ENCODE measurements around the gene UVRAG. TPM values are rescaled to one million over a fixed set of nuclear protein-coding genes. Genes with fewer than 3 reads are reported as not detected.
"Not testable (repeated sequence)": the region's sequence is repeated elsewhere in the genome, so short reads cannot be mapped to it uniquely, and the experiment has no call there.

The UVRAG gene
- total RNA-seq, 1 experiment from 2014 or later: 13.0 TPM

DNA sequence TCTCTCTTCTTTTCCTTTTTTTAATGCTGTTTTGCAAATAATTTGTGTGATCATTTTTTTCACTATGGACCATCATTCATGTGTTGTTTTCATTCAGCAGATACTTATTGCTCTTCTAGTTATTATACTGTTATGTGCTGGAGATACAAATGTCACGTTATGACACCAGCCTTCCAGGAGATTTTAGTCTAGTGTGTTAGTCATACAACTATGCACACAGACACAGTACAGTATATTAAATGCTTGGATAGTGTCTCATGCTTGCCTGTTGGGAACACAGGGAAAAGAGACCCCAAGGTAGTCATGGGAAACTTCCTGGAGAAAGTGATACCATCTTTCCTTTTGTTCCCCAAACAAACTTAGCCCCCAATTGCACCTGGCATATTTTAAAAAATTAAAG, 116.1 kb downstream of the UVRAG start:
- TF ChIP-seq EZH2 (IDR thresholded peaks at IDR 0.05; ENCODE audit: low read length, unreplicated experiment) (no peak), EZH2phosphoT487 (IDR thresholded peaks at IDR 0.05; ENCODE audit: borderline replicate concordance, low read length) (no peak)
- TF ChIP-seq, protein P1, sequence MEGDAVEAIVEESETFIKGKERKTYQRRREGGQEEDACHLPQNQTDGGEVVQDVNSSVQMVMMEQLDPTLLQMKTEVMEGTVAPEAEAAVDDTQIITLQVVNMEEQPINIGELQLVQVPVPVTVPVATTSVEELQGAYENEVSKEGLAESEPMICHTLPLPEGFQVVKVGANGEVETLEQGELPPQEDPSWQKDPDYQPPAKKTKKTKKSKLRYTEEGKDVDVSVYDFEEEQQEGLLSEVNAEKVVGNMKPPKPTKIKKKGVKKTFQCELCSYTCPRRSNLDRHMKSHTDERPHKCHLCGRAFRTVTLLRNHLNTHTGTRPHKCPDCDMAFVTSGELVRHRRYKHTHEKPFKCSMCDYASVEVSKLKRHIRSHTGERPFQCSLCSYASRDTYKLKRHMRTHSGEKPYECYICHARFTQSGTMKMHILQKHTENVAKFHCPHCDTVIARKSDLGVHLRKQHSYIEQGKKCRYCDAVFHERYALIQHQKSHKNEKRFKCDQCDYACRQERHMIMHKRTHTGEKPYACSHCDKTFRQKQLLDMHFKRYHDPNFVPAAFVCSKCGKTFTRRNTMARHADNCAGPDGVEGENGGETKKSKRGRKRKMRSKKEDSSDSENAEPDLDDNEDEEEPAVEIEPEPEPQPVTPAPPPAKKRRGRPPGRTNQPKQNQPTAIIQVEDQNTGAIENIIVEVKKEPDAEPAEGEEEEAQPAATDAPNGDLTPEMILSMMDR (conservative IDR thresholded peaks at IDR 0.05; ENCODE audit: low read depth, low read length): no peak
- ATAC-seq: peak; percentile 91
- H3K4me2 ChIP-seq (ENCODE audit: low read length): no peak overlapping the region
- H3K4me1 ChIP-seq (ENCODE audit: insufficient read depth, low read length): peaks cover 10% of the 10 kb centered on the region; the same call in 1 of the 2 replicates
- no peak overlapping the region for H2AFZ ChIP-seq (ENCODE audit: low read length)
- H3K9me2 ChIP-seq (replicated peaks; ENCODE audit: low read length): no peaks in the 10 kb centered on the region
- ChIA-PET POLR2A (ENCODE audit: unreplicated experiment) (no interaction called here), CTCF (no interaction called here)
- H3F3A ChIP-seq (ENCODE audit: low read length, unreplicated experiment): no peaks in the 10 kb centered on the region
- no peaks in the 10 kb centered on the region for H3K79me2 ChIP-seq (ENCODE audit: low read length)
- H3K27ac ChIP-seq (ENCODE audit: low read length): no peak overlapping the region; the same call in 1 of the 2 replicates
- H3K9ac ChIP-seq (ENCODE audit: low read length): no peak overlapping the region
- H3K27me3 ChIP-seq (ENCODE audit: low read length): no peaks in the 10 kb centered on the region
- H3K9me3 ChIP-seq (ENCODE audit: low read length): no peaks in the 10 kb centered on the region
- H4K20me1 ChIP-seq (ENCODE audit: low read length): no peaks in the 10 kb centered on the region
- intact Hi-C loops (cut with micrococcal nuclease): no loop called here
- BruUV-seq (replicated peaks): no TSS peak
- peak; percentile 59 for DNase-seq
- H3K36me3 ChIP-seq (ENCODE audit: low read depth, low read length): no peaks in the 10 kb centered on the region
- H3K4me3 ChIP-seq (ENCODE audit: low read length): no peak overlapping the region

DNA sequence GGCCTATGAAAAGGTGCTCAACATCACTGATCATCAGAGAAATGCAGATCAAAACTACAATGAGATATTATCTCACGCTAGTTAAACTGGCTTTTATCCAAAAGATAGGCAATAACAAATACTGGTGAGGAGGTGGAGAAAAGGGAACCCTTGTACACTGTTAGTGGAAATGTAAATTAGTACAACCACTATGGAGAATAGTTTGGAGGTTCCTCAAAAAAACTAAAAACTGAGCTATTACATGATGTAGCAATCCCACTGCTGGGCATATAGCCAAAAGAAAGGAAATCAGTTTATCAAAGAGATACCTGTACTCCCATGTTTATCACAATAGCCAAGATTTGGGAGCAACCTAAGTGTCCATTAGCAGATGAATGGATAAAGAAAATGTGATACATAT, 118.7 kb downstream of the UVRAG start:
- H3K9ac ChIP-seq (ENCODE audit: low read length); BruUV-seq (replicated peaks); H3K27me3 ChIP-seq (ENCODE audit: low read length); POLR2A ChIA-PET (ENCODE audit: unreplicated experiment); H3K9me3 ChIP-seq (ENCODE audit: low read length); H3F3A ChIP-seq (ENCODE audit: low read length, unreplicated experiment); H4K20me1 ChIP-seq (ENCODE audit: low read length); H2AFZ ChIP-seq (ENCODE audit: low read length); ATAC-seq; DNase-seq; H3K4me2 ChIP-seq (ENCODE audit: low read length); H3K4me3 ChIP-seq (ENCODE audit: low read length); H3K9me2 ChIP-seq (replicated peaks; ENCODE audit: low read length); H3K27ac ChIP-seq (ENCODE audit: low read length); H3K36me3 ChIP-seq (ENCODE audit: low read depth, low read length); CTCF ChIA-PET; intact Hi-C loops (cut with micrococcal nuclease); H3K79me2 ChIP-seq (ENCODE audit: low read length): not testable (repeated sequence)
- peaks cover 10% of the 10 kb centered on the region; the same call in 1 of the 2 replicates for H3K4me1 ChIP-seq (ENCODE audit: insufficient read depth, low read length)

GRCh38 chr11:75934851-75935250, 119.8 kb downstream of the UVRAG start:
- no peak overlapping the region for H2AFZ ChIP-seq (ENCODE audit: low read length)
- H3K27me3 ChIP-seq (ENCODE audit: low read length): no peaks in the 10 kb centered on the region
- H3K4me3 ChIP-seq (ENCODE audit: low read length): no peak overlapping the region
- POLR2A ChIA-PET (ENCODE audit: unreplicated experiment): no interaction called here
- no peak overlapping the region for H3K27ac ChIP-seq (ENCODE audit: low read length)
- no peaks in the 10 kb centered on the region for H3K9me3 ChIP-seq (ENCODE audit: low read length)
- H4K20me1 ChIP-seq (ENCODE audit: low read length): no peaks in the 10 kb centered on the region
- no peak for TF ChIP-seq EZH2 (IDR thresholded peaks at IDR 0.05; ENCODE audit: low read length, unreplicated experiment)
- TF ChIP-seq, protein P1 (conservative IDR thresholded peaks at IDR 0.05; ENCODE audit: low read depth, low read length): no peak
- TF ChIP-seq EZH2phosphoT487 (IDR thresholded peaks at IDR 0.05; ENCODE audit: borderline replicate concordance, low read length): no peak
- H3K79me2 ChIP-seq (ENCODE audit: low read length): no peaks in the 10 kb centered on the region
- H3K36me3 ChIP-seq (ENCODE audit: low read depth, low read length): no peaks in the 10 kb centered on the region
- intact Hi-C loops (cut with micrococcal nuclease): no loop called here
- ATAC-seq: no peak
- H3K4me1 ChIP-seq (ENCODE audit: insufficient read depth, low read length): peaks cover 10% of the 10 kb centered on the region; the same call in 1 of the 2 replicates
- no TSS peak for BruUV-seq (replicated peaks)
- DNase-seq: no peak
- no peak overlapping the region for H3K9ac ChIP-seq (ENCODE audit: low read length)
- no peaks in the 10 kb centered on the region for H3K9me2 ChIP-seq (replicated peaks; ENCODE audit: low read length)
- H3F3A ChIP-seq (ENCODE audit: low read length, unreplicated experiment): no peaks in the 10 kb centered on the region
- no peak overlapping the region for H3K4me2 ChIP-seq (ENCODE audit: low read length)
- CTCF ChIA-PET: no interaction called here

Measured in PC-3 (cell line).